Muscle of leg (tissue), 11 donors: ENCODE measurements around the gene MYBBP1A. TPM values are rescaled to one million over a fixed set of nuclear protein-coding genes. Genes with fewer than 3 reads are reported as not detected.

Source experiments
- DNase-seq: peaks from one replicate; pipeline ENCODE4 v3.0.0; 2013
- H3K27ac ChIP-seq: one replicate; pipeline ENCODE4 v1.5.1; 2013; ENCODE audit warnings: mild to moderate bottlenecking, low read length, control low read depth
- H3K27me3 ChIP-seq: one replicate; pipeline ENCODE4 v1.6.1; 2013; ENCODE audit warnings: low read length; ENCODE audit not compliant: control insufficient read depth, insufficient read depth
- H3K36me3 ChIP-seq: one replicate; pipeline ENCODE4 v1.6.1; 2013; ENCODE audit warnings: low read length; ENCODE audit not compliant: control insufficient read depth, insufficient read depth
- H3K4me1 ChIP-seq: one replicate; pipeline ENCODE4 v1.6.1; 2013; ENCODE audit warnings: low read length; ENCODE audit not compliant: control insufficient read depth, insufficient read depth
- H3K4me3 ChIP-seq: one replicate; pipeline ENCODE4 v1.5.1; 2013; ENCODE audit warnings: low read length, control low read depth
- H3K9me3 ChIP-seq: replicated peaks from 2 replicates; pipeline ENCODE4 v1.6.1; 2013; ENCODE audit warnings: low read depth, low read length; ENCODE audit not compliant: control insufficient read depth
- WGBS: methylation state at CpG from one replicate; pipeline ENCODE4 v1.1.5; 2013; ENCODE audit warnings: missing lambda C conversion rate; ENCODE audit not compliant: insufficient coverage; 5-methylcytosine and 5-hydroxymethylcytosine counted together
- polyA plus RNA-seq, 8 donors: library from polyadenylated mRNA; unstranded; fragments of 120-200 nt; gene quantifications; one replicate each; pipeline versions ENCODE4 v1.2.1 to v1.2.3, GENCODE V29; 2013; ENCODE audit warnings: inconsistent platforms in 1 of 8, low replicate concordance in 1 of 8; ENCODE audit not compliant: insufficient read length in 8 of 8, insufficient read depth in 1 of 8
- total RNA-seq: library from RNA; stranded (reverse); fragments of 120-200 nt; gene quantifications from one replicate; pipeline ENCODE4 v1.2.4, GENCODE V29; 2013

MYBBP1A gene
- total and polyA plus RNA-seq, 9 donors = 25.5 to 42.3 (median 34.3) TPM

- Histone ChIP-seq H3K27me3 (no peaks in the 10 kb centered on the region), H3K4me3 (no peak overlapping the region), H3K4me1 (peaks cover 11% of the 10 kb centered on the region), H3K36me3 (no peaks in the 10 kb centered on the region), H3K27ac (no peak overlapping the region), H3K9me3 (no peaks in the 10 kb centered on the region)
- 60% methylated on average over 17 of the region's 17 CpGs for WGBS
- no peak for DNase-seq
Measured at GRCh38 chr17:4559139-4559791, 4.1 kb upstream of the MYBBP1A start.

GRCh38 chr17:4558347-4558971 lies 3.3 kb upstream of the MYBBP1A start:
- Histone ChIP-seq H3K27ac (no peak overlapping the region), H3K4me1 (peaks cover 18% of the 10 kb centered on the region), H3K4me3 (no peak overlapping the region), H3K9me3 (no peaks in the 10 kb centered on the region), H3K36me3 (peaks cover 7% of the 10 kb centered on the region), H3K27me3 (no peaks in the 10 kb centered on the region)
- 93% methylated on average over 21 of the region's 24 CpGs for WGBS
- no peak for DNase-seq

- Histone ChIP-seq H3K36me3 (peaks cover 13% of the 10 kb centered on the region), H3K27me3 (no peaks in the 10 kb centered on the region), H3K4me1 (peaks cover 18% of the 10 kb centered on the region), H3K9me3 (no peaks in the 10 kb centered on the region), H3K27ac (no peak overlapping the region), H3K4me3 (no peak overlapping the region)
- DNase-seq = no peak
- WGBS = 88% methylated on average over 5 of the region's 6 CpGs
Measured at GRCh38 chr17:4557626-4558346, 2.6 kb upstream of the MYBBP1A start.

DNA sequence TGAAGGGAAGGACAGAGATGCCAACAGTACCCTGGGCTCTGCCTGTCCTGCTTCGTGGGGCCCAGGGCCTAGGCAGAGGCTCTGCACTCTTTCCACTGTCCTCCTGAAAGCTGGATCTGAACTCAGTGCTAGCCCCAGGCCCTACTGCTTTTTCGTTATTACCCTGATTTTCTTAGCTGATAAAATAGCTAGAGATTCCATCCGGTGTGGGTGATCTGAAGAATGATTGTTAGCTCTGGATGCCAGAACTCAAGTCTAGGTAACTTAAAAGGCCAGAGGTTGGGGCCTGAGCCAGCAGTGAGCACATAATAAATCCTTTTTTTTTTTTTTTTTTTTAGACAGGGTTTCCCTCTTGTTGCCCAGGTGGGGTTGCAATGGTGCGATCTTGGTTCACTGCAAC lies 1.8 kb upstream of the MYBBP1A start:
- no peak for DNase-seq
- H3K4me3 ChIP-seq = no peak overlapping the region

DNA sequence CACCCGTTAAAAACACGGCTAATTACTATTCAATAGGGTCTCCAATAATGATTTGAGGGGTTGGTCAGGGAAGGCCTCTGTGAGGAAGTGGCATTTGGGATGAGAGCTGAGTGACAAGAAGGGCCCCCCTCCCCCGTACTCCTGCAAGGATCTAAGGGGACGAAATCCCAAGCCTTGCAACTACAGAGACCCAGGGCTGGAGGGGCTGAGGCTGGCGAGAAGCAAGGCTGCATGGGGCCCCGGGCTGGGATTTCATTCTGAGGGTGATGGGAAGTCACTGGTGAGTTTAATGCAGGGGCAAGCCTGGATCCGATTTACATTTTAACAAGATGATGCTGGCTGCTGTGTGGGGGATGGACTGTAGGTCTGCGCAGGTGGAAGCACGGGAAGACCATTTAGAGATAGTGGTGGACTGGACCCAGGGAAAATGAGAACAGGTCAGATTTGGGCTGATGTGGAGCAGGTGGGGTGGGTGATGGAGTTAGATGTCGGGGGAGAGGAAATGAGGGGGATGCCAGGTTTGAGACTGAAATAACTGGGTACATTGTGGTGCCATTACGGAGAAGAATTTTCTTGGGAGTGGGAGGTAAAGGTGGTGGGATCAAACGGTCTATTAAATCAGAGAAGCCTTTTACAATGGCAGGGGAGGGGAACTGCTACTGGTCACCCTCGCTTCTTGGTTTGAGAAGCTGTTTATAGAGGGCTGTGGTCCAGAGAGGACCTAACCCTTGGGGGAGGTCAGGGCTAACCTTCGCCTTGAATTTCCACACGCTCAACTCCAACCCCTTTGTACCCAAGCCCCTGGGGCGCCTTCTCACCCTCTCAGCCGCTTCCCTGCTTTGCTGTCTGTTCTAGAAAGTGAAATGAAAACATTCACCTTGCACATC lies 932 bp upstream of the MYBBP1A start:
- Histone ChIP-seq H3K9me3 (no peaks in the 10 kb centered on the region), H3K4me1 (peaks cover 18% of the 10 kb centered on the region), H3K27ac (peak overlapping the region; percentile 81), H3K4me3 (peak overlapping the region; percentile 95), H3K36me3 (peaks cover 28% of the 10 kb centered on the region), H3K27me3 (no peaks in the 10 kb centered on the region)
- 60% methylated on average over 11 of the region's 17 CpGs for WGBS
- DNase-seq = no peak

More for the DNA sequence above, 1.8 kb upstream of the MYBBP1A start:
- no peak overlapping the region for H3K27ac ChIP-seq
- H3K4me1 ChIP-seq = peaks cover 18% of the 10 kb centered on the region
- H3K36me3 ChIP-seq = peaks cover 21% of the 10 kb centered on the region
- no peaks in the 10 kb centered on the region for H3K9me3 ChIP-seq
- no CpG with 5 or more reads among the region's 4 CpGs for WGBS
- H3K27me3 ChIP-seq = no peaks in the 10 kb centered on the region

DNA sequence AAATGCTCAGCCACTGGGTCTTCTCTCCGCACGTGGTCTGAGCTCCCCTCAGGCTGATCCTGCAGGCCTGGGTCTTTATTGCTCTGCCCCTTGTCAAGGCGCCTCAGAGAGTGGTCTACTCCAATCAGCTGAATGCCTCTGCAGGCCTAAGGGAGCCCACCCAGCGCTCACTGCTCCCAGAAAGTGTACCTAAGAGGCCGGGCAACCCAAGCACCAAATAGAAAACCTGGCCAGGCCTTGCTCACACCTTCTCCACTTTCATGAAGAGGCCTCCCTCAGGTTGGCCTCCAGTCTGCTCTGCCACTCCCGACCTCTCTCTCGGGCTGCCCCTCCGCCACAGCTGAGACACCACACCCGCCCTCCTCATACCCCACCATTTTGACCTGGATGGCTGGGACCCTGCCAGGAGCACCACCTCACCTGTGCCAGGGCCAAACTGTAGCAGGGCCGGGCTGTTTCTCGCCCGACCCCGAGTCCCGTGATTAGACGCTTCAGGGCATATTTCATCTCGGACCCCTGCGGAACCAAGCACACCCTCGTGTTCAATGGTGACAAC lies 665 bp downstream of the MYBBP1A start:
- Histone ChIP-seq H3K27ac (no peak overlapping the region), H3K36me3 (peaks cover 44% of the 10 kb centered on the region), H3K27me3 (no peaks in the 10 kb centered on the region), H3K9me3 (no peaks in the 10 kb centered on the region), H3K4me3 (peak overlapping the region; percentile 95), H3K4me1 (peaks cover 18% of the 10 kb centered on the region)
- no peak for DNase-seq
- 3% methylated on average over 17 of the region's 18 CpGs for WGBS

GRCh38 chr17:4553669-4554068 lies 1.5 kb downstream of the MYBBP1A start:
- no peak for DNase-seq
- Histone ChIP-seq H3K4me1 (peaks cover 18% of the 10 kb centered on the region), H3K36me3 (peaks cover 52% of the 10 kb centered on the region), H3K27me3 (no peaks in the 10 kb centered on the region), H3K27ac (no peak overlapping the region), H3K9me3 (no peaks in the 10 kb centered on the region), H3K4me3 (no peak overlapping the region)
- 77% methylated on average over 8 of the region's 9 CpGs for WGBS

GRCh38 chr17:4551796-4552525 lies 3.2 kb downstream of the MYBBP1A start:
- no peak for DNase-seq
- no peak overlapping the region for H3K27ac ChIP-seq
- H3K27me3 ChIP-seq = no peaks in the 10 kb centered on the region
- no peak overlapping the region for H3K4me3 ChIP-seq
- WGBS = 93% methylated on average over 20 of the region's 27 CpGs
- H3K4me1 ChIP-seq = peaks cover 18% of the 10 kb centered on the region
- H3K36me3 ChIP-seq = peaks cover 69% of the 10 kb centered on the region
- H3K9me3 ChIP-seq = no peaks in the 10 kb centered on the region

GRCh38 chr17:4551141-4551540 lies 4.0 kb downstream of the MYBBP1A start:
- H3K27ac ChIP-seq = no peak overlapping the region
- 79% methylated on average over 8 of the region's 8 CpGs for WGBS
- no peaks in the 10 kb centered on the region for H3K27me3 ChIP-seq
- H3K9me3 ChIP-seq = no peaks in the 10 kb centered on the region
- H3K4me1 ChIP-seq = peaks cover 17% of the 10 kb centered on the region
- DNase-seq = no peak
- no peak overlapping the region for H3K4me3 ChIP-seq
- H3K36me3 ChIP-seq = peaks cover 76% of the 10 kb centered on the region
